GM18517 (cell line): ENCODE measurements around the gene MPHOSPH6.
"Not testable (repeated sequence)": the region's sequence is repeated elsewhere in the genome, so short reads cannot be mapped to it uniquely, and the experiment has no call there.

Experiments used
- ATAC-seq: cut with Tn5 transposase; IDR thresholded peaks from one replicate; pipeline ENCODE4 v1.9.1; 2021; ENCODE audit warnings: mild to moderate bottlenecking, moderate library complexity; ENCODE audit not compliant: unreplicated experiment

MPHOSPH6 gene

GRCh38 chr16:82124651-82125050 lies 45.4 kb downstream of the MPHOSPH6 start:
- no peak for ATAC-seq

- no peak for ATAC-seq
Observed at GRCh38 chr16:82119405-82119804, 50.6 kb downstream of the MPHOSPH6 start.

- no peak for ATAC-seq
Observed at GRCh38 chr16:82118749-82119148, 51.3 kb downstream of the MPHOSPH6 start.

GRCh38 chr16:82116535-82116934 lies 53.5 kb downstream of the MPHOSPH6 start:
- ATAC-seq, result no peak

GRCh38 chr16:82113741-82114140 lies 56.3 kb downstream of the MPHOSPH6 start:
- ATAC-seq, result no peak

GRCh38 chr16:82111944-82112343 lies 58.1 kb downstream of the MPHOSPH6 start:
- ATAC-seq, result no peak

- ATAC-seq, result not testable (repeated sequence)
Observed at GRCh38 chr16:82109266-82109665, 60.8 kb downstream of the MPHOSPH6 start.

GRCh38 chr16:82108774-82109173 lies 61.2 kb downstream of the MPHOSPH6 start:
- ATAC-seq, result no peak

GRCh38 chr16:82108100-82108499 lies 61.9 kb downstream of the MPHOSPH6 start:
- ATAC-seq, result no peak

GRCh38 chr16:82105107-82105506 lies 64.9 kb downstream of the MPHOSPH6 start:
- ATAC-seq, result no peak
